ENCODE results near the gene WDR37.
"Not testable (repeated sequence)": the region's sequence is repeated elsewhere in the genome, so short reads cannot be mapped to it uniquely, and the experiment has no call there.

The WDR37 gene

GRCh38 chr10:1064964-1065247, 8.7 kb downstream of the WDR37 start:
- Mint-ChIP-seq H3K9me3 (no peaks in the 10 kb centered on the region), H3K4me1 (peaks cover 6% of the 10 kb centered on the region), H3K4me3 (no peak overlapping the region), H3K27me3 (ENCODE audit: low read depth, poor library complexity) (no peaks in the 10 kb centered on the region), H3K27ac (no peak overlapping the region), H3K36me3 (ENCODE audit: low read depth) (peaks cover 31% of the 10 kb centered on the region)
- DNase-seq: no peak
- TF ChIP-seq CTCF (IDR thresholded peaks at IDR 0.05): no peak

DNA sequence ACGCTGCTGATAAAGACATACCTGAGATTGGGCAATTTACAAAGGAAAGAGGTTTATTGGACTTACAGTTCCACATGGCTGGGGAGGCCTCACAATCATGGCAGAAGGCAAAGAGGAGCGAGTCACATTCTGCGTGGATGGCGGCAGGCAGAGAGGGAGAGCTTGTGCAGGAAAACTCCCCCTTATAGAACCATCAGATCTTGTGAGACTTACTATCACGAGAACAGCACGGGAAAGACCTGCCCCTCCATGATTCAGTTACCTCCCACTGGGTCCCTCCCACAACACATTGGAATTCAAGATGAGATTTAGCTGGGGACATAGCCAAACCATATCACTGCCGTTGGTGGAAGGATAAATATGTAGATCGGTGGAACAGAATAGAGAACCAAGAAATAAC, 10.5 kb downstream of the WDR37 start:
- H3K4me1 Mint-ChIP-seq; H3K9me3 Mint-ChIP-seq; H3K4me3 Mint-ChIP-seq; DNase-seq; H3K27me3 Mint-ChIP-seq (ENCODE audit: low read depth, poor library complexity): not testable (repeated sequence)
- peaks cover 35% of the 10 kb centered on the region for H3K36me3 Mint-ChIP-seq (ENCODE audit: low read depth)
- H3K27ac Mint-ChIP-seq: peak overlapping the region; percentile 57

GRCh38 chr10:1068380-1069361, 12.5 kb downstream of the WDR37 start:
- Mint-ChIP-seq H3K27ac (no peak overlapping the region), H3K4me3 (no peak overlapping the region), H3K36me3 (ENCODE audit: low read depth) (peaks cover 43% of the 10 kb centered on the region), H3K9me3 (no peaks in the 10 kb centered on the region), H3K27me3 (ENCODE audit: low read depth, poor library complexity) (peaks cover 5% of the 10 kb centered on the region), H3K4me1 (peaks cover 6% of the 10 kb centered on the region)
- TF ChIP-seq CTCF (IDR thresholded peaks at IDR 0.05): no peak
- no peak for DNase-seq

- no peak for TF ChIP-seq CTCF (IDR thresholded peaks at IDR 0.05)
- H3K27me3 Mint-ChIP-seq (ENCODE audit: low read depth, poor library complexity): peaks cover 5% of the 10 kb centered on the region
- no peaks in the 10 kb centered on the region for H3K9me3 Mint-ChIP-seq
- DNase-seq: no peak
- no peak overlapping the region for H3K27ac Mint-ChIP-seq
- H3K36me3 Mint-ChIP-seq (ENCODE audit: low read depth): peaks cover 46% of the 10 kb centered on the region
- no peak overlapping the region for H3K4me3 Mint-ChIP-seq
- H3K4me1 Mint-ChIP-seq: no peaks in the 10 kb centered on the region
Observed at GRCh38 chr10:1070919-1071318, 14.7 kb downstream of the WDR37 start.

GRCh38 chr10:1074052-1074747, 18.0 kb downstream of the WDR37 start:
- no peak overlapping the region for H3K4me3 Mint-ChIP-seq
- peaks cover 50% of the 10 kb centered on the region for H3K36me3 Mint-ChIP-seq (ENCODE audit: low read depth)
- H3K9me3 Mint-ChIP-seq: no peaks in the 10 kb centered on the region
- no peaks in the 10 kb centered on the region for H3K4me1 Mint-ChIP-seq
- no peak for DNase-seq
- peaks cover 5% of the 10 kb centered on the region for H3K27me3 Mint-ChIP-seq (ENCODE audit: low read depth, poor library complexity)
- H3K27ac Mint-ChIP-seq: peak overlapping the region; percentile 78
- TF ChIP-seq CTCF (IDR thresholded peaks at IDR 0.05): no peak

- peak overlapping the region; percentile 78 for H3K27ac Mint-ChIP-seq
Observed at GRCh38 chr10:1074748-1075308, 18.6 kb downstream of the WDR37 start.

More at GRCh38 chr10:1074748-1075308, 18.6 kb downstream of the WDR37 start:
- TF ChIP-seq CTCF (IDR thresholded peaks at IDR 0.05): no peak
- no peak for DNase-seq
- H3K27me3 Mint-ChIP-seq (ENCODE audit: low read depth, poor library complexity): peaks cover 5% of the 10 kb centered on the region
- H3K4me3 Mint-ChIP-seq: no peak overlapping the region
- no peaks in the 10 kb centered on the region for H3K9me3 Mint-ChIP-seq
- no peaks in the 10 kb centered on the region for H3K4me1 Mint-ChIP-seq
- H3K36me3 Mint-ChIP-seq (ENCODE audit: low read depth): peaks cover 57% of the 10 kb centered on the region
